DND-41 (cell line): ENCODE results near the gene TRPM5.

Experiments
- EZH2 ChIP-seq: IDR thresholded peaks from 3 replicates; pipeline ENCODE4 v1.6.1; 2012; ENCODE audit warnings: borderline replicate concordance, low read depth, mild to moderate bottlenecking, moderate library complexity, low read length, inconsistent platforms; ENCODE audit not compliant: severe bottlenecking
- TF ChIP-seq, protein P1 (sequence below): IDR thresholded peaks from 2 replicates; pipeline ENCODE4 v1.5.1; 2012; ENCODE audit warnings: borderline replicate concordance, low read length, moderate library complexity, mild to moderate bottlenecking; ENCODE audit not compliant: poor library complexity, severe bottlenecking; ENCODE audit errors: extremely low read depth

GRCh38 chr11:2451916-2452315, 7.6 kb upstream of the TRPM5 start:
- TF ChIP-seq, protein P1, sequence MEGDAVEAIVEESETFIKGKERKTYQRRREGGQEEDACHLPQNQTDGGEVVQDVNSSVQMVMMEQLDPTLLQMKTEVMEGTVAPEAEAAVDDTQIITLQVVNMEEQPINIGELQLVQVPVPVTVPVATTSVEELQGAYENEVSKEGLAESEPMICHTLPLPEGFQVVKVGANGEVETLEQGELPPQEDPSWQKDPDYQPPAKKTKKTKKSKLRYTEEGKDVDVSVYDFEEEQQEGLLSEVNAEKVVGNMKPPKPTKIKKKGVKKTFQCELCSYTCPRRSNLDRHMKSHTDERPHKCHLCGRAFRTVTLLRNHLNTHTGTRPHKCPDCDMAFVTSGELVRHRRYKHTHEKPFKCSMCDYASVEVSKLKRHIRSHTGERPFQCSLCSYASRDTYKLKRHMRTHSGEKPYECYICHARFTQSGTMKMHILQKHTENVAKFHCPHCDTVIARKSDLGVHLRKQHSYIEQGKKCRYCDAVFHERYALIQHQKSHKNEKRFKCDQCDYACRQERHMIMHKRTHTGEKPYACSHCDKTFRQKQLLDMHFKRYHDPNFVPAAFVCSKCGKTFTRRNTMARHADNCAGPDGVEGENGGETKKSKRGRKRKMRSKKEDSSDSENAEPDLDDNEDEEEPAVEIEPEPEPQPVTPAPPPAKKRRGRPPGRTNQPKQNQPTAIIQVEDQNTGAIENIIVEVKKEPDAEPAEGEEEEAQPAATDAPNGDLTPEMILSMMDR, result no peak
- TF ChIP-seq EZH2, result no peak
